Smooth muscle cell of trachea (primary cell): ENCODE data around the gene EFCAB13. TPM values are rescaled to one million over a fixed set of nuclear protein-coding genes. Genes with fewer than 3 reads are reported as not detected.

Experiments
- total RNA-seq: library from RNA; depleted of rRNA; stranded (reverse); fragments of >200 nt; gene quantifications from 2 replicates; pipeline ENCODE4 v1.2.1, GENCODE V29; 2014

Gene EFCAB13
- total RNA-seq: 8.3 and 10.1 TPM in 2 replicates

GRCh38 chr17:47323382-47324223 is at the start of gene EFCAB13:
TSS of gene EFCAB13 (plus strand) at chr17:47323955. CDS start at chr17:47328354, 4,399 bp downstream.

Other genes starting within 250 kb of the EFCAB13 start
- gene CDC27, start 134.7 kb upstream of the EFCAB13 start, total RNA-seq: 92.6 and 128 TPM in 2 replicates
- gene MYL4, start 114.6 kb upstream of the EFCAB13 start, total RNA-seq: not detected in 2 replicates
- 10.5 and 13.9 TPM in 2 replicates for gene ITGB3, start 70.1 kb upstream of the EFCAB13 start, total RNA-seq
- gene NPEPPS, start 207.2 kb downstream of the EFCAB13 start, total RNA-seq: 161 and 205 TPM in 2 replicates